Right lobe of liver (tissue), 4 donors: Measurements from ENCODE around the gene CD244.

ENCODE experiments used
- POLR2A ChIP-seq: fragments of 450-650 bp; IDR thresholded peaks from one replicate; pipeline ENCODE4 v1.6.1; 2017; ENCODE audit warnings: antibody characterized with exemption, mild to moderate bottlenecking
- TF ChIP-seq, protein P1 (sequence below), 4 donors: fragments of 200-600 bp in 3 of 4; fragments of 450-650 bp in 1 of 4; IDR thresholded peaks; one replicate each; pipeline versions ENCODE4 v1.5.1 to v1.8.0; 2016 to 2022; ENCODE audit warnings: antibody characterized with exemption in 4 of 4, mild to moderate bottlenecking in 2 of 4
- donor health status: DM: no; HTN: no; CAD: no.
- donor health status: DM: no; HTN: no; CAD: no.
- donor health status: DM: no; HTN: yes; CAD: no.

DNA sequence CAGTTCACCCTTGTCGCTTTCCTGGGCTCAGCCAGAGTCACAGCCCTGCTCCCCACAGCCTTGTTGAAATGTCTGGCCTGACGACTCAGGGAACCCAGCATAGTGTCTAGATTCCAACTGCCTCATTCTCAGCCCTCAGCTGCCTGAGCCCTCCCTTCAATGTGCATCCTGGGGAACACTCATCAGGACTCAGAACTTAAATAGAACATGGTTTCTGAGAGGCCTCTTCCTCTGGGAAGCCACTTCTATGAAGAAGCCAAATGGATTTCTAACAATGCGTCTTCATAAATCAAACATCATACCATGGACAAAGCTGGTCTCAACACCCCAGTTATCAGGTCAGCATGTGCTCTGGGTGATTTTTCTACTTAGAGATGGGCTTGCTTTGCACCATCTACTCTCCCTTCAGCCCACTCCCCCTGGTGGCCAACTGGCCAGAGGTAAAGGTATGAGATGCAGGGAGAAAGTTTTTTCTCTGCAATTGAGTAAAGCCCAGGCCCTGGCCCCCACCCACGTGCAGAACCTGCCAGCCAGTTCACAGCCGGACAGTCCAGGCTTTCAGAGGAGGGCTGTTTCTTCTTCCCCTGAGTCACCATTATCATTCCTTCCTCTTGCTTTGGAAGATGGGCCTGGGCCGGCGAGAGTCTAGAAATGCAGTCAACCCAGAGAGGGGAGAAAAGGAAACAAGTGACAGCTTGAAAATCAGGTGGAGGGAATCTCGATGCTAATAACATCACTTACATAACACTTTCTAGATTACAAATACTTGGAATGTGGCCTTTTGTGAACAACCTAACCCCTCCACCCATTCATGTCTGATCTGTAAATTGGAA, 32.1 kb downstream of the CD244 start:
- TF ChIP-seq, protein P1, sequence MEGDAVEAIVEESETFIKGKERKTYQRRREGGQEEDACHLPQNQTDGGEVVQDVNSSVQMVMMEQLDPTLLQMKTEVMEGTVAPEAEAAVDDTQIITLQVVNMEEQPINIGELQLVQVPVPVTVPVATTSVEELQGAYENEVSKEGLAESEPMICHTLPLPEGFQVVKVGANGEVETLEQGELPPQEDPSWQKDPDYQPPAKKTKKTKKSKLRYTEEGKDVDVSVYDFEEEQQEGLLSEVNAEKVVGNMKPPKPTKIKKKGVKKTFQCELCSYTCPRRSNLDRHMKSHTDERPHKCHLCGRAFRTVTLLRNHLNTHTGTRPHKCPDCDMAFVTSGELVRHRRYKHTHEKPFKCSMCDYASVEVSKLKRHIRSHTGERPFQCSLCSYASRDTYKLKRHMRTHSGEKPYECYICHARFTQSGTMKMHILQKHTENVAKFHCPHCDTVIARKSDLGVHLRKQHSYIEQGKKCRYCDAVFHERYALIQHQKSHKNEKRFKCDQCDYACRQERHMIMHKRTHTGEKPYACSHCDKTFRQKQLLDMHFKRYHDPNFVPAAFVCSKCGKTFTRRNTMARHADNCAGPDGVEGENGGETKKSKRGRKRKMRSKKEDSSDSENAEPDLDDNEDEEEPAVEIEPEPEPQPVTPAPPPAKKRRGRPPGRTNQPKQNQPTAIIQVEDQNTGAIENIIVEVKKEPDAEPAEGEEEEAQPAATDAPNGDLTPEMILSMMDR (IDR thresholded peaks at IDR 0.05), result peak; percentile 58 to 64 (median 62)
- TF ChIP-seq POLR2A, result no peak
